KMS-11 (cell line): ENCODE data around the gene TNK2.

Experiments
- H2AFZ ChIP-seq: fragments of 200-600 bp; sonication (generic); 2 replicates; pipeline ENCODE4 v1.6.1; 2016; ENCODE audit warnings: antibody characterized with exemption, mixed run types, low read depth
- H3K27ac ChIP-seq: fragments of 200-600 bp; sonication (generic); 2 replicates; pipeline ENCODE4 v1.6.1; 2016; ENCODE audit warnings: mild to moderate bottlenecking, mixed run types
- H3K27me3 ChIP-seq: fragments of 200-600 bp; sonication (generic); 2 replicates; pipeline ENCODE4 v1.6.1; 2017; ENCODE audit warnings: mild to moderate bottlenecking, low read depth, mixed run types, moderate library complexity; ENCODE audit not compliant: insufficient read depth
- H3K36me3 ChIP-seq: fragments of 200-600 bp; sonication (generic); 2 replicates; pipeline ENCODE4 v1.6.1; 2017; ENCODE audit warnings: mild to moderate bottlenecking, mixed run types; ENCODE audit not compliant: insufficient read depth
- H3K4me1 ChIP-seq: fragments of 200-600 bp; sonication (generic); 2 replicates; pipeline ENCODE4 v1.6.1; 2016; ENCODE audit warnings: mild to moderate bottlenecking, low read depth, mixed run types; ENCODE audit not compliant: poor library complexity, severe bottlenecking
- H3K4me2 ChIP-seq: fragments of 200-600 bp; sonication (generic); 2 replicates; pipeline ENCODE4 v1.7.0; 2016; ENCODE audit warnings: mild to moderate bottlenecking, mixed run types
- H3K4me3 ChIP-seq: fragments of 200-600 bp; sonication (generic); IDR thresholded peaks from 2 replicates; pipeline ENCODE4 v1.6.1; 2017; ENCODE audit warnings: low read depth, low read length, mixed read lengths; ENCODE audit not compliant: insufficient read depth
- H3K79me2 ChIP-seq: fragments of 200-600 bp; sonication (generic); 2 replicates; pipeline ENCODE4 v1.6.1; 2016; ENCODE audit warnings: low read depth, mixed run types; ENCODE audit not compliant: insufficient read depth
- H3K9ac ChIP-seq: fragments of 200-600 bp; sonication (generic); 2 replicates; pipeline ENCODE4 v1.6.1; 2016; ENCODE audit warnings: mild to moderate bottlenecking, mixed run types
- H4K20me1 ChIP-seq: fragments of 200-600 bp; sonication (generic); 2 replicates; pipeline ENCODE4 v1.6.1; 2016; ENCODE audit warnings: mild to moderate bottlenecking, mixed run types; ENCODE audit not compliant: insufficient read depth
- TF ChIP-seq, protein P1 (sequence below): fragments of 200-600 bp; sonication (generic); conservative IDR thresholded peaks from 2 replicates; pipeline ENCODE4 v1.6.1; 2017; ENCODE audit warnings: low read depth, mild to moderate bottlenecking, antibody characterized with exemption, low read length, moderate library complexity, mixed read lengths

The TNK2 gene

DNA sequence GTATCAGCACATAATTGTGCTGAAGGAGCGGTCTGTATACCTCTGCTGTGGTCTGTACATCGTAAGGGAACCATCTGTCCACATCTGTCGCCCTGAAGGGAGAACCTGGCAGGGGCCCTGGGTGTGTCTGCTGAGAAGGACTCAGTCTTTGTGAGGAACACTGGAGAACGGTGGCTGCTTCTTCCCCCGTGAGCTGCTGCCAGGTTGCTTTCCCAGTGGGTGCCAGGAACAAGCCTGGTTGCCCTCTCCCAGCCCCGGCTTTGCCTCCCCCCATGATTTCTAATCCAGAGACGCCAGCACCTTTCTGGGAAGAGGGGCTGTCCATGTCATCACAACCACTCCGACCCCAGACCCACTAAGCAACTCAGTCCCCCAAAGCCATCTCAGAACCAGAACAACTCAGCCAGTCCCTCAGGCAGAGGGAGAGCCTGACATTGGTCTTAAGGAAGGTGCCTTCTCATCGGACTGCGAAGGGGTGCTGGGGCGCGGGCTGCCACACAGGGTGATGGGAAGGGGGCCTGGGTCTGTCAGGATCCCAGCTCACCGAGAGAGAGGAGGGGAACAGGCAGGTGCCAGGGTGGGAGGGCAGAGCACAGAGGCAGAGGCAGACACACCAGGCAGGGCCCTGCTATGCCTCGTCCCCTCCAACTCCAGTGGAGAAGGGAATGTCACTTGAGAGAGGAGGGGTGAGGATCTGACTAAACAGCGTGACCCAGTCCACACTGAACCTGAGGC, 8.5 kb downstream of the TNK2 start:
- no peak overlapping the region for H3K4me3 ChIP-seq
- H3K4me1 ChIP-seq, result peaks cover 22% of the 10 kb centered on the region
- no peak overlapping the region for H2AFZ ChIP-seq
- H3K79me2 ChIP-seq, result peaks cover 7% of the 10 kb centered on the region; the same call in 1 of the 2 replicates
- no peak overlapping the region for H3K4me2 ChIP-seq
- no peaks in the 10 kb centered on the region for H3K36me3 ChIP-seq
- H3K27ac ChIP-seq, result no peak overlapping the region
- H3K9ac ChIP-seq, result no peak overlapping the region
- H4K20me1 ChIP-seq, result no peaks in the 10 kb centered on the region
- H3K27me3 ChIP-seq, result no peaks in the 10 kb centered on the region
- TF ChIP-seq, protein P1, sequence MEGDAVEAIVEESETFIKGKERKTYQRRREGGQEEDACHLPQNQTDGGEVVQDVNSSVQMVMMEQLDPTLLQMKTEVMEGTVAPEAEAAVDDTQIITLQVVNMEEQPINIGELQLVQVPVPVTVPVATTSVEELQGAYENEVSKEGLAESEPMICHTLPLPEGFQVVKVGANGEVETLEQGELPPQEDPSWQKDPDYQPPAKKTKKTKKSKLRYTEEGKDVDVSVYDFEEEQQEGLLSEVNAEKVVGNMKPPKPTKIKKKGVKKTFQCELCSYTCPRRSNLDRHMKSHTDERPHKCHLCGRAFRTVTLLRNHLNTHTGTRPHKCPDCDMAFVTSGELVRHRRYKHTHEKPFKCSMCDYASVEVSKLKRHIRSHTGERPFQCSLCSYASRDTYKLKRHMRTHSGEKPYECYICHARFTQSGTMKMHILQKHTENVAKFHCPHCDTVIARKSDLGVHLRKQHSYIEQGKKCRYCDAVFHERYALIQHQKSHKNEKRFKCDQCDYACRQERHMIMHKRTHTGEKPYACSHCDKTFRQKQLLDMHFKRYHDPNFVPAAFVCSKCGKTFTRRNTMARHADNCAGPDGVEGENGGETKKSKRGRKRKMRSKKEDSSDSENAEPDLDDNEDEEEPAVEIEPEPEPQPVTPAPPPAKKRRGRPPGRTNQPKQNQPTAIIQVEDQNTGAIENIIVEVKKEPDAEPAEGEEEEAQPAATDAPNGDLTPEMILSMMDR, result no peak

DNA sequence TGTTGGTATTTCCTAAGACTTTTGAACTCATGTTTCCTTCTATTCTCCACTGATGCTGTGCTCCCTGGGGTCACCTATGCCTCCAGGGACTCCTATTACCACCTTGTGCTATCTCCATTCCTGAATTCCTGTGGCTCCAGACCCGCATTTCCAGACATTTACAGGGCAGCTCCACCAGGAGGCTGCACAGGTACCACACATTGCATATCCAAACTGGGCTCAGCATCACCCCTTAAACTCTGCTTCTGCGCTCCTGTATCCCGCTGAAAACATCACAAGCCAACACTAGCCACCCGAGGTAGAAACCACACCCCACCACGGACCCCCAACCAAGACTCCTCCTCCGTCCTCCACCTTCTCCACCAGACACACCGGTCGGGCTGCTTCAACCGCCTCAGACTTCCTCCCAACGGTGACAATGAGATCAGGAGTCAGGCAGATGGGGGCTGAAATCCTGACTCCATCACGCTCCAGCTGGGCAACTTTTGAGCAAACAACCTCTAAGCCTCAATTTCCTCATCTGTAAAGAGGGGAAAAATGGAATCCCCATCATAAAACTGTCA, 10.4 kb downstream of the TNK2 start:
- Histone ChIP-seq H2AFZ (no peak overlapping the region), H3K27me3 (no peaks in the 10 kb centered on the region), H3K4me3 (no peak overlapping the region), H3K79me2 (no peaks in the 10 kb centered on the region), H3K36me3 (no peaks in the 10 kb centered on the region), H3K27ac (no peak overlapping the region), H4K20me1 (no peaks in the 10 kb centered on the region), H3K4me2 (no peak overlapping the region), H3K9ac (no peak overlapping the region), H3K4me1 (peaks cover 8% of the 10 kb centered on the region)
- TF ChIP-seq, protein P1, result no peak

DNA sequence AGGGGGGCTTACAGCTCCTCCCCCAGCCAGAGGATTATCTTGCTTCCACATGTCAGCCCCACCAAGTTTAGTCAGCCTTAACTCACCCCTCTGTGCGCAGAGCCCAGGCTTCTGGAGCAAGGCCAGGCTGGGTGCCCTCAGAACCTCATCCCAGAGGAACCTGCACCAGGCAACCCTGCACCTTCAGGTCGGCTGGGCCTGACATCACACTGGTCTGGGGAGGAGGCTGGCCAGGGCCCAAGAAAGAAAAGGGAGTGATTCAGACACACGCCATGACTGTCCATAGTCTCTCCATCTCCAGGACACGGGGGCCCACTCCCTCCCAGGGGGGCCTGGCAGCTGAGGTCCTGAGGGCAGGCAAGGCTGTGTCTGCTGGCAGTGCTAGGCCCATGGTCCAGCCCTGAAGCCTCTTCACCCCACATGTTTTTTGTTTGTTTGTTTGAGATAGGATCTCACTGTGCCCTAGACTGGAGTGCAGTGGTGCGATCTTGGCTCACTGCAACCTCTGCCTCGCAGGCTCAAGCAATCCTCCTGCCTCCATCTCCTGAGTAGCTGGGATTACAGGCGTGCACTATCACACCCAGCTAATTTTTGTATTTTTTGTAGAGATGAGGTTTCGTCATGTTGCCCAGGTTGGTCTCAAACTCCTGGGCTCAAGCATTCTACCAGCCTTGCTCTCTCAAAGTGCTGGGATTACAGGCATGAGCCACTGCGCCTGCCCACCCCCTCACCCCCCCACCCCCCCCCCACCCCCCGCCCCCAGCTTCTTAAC, 11.1 kb downstream of the TNK2 start:
- no peak overlapping the region for H3K9ac ChIP-seq
- H3K36me3 ChIP-seq, result no peaks in the 10 kb centered on the region
- H2AFZ ChIP-seq, result no peak overlapping the region
- no peaks in the 10 kb centered on the region for H3K79me2 ChIP-seq
- H3K27me3 ChIP-seq, result no peaks in the 10 kb centered on the region
- no peak overlapping the region for H3K27ac ChIP-seq
- no peak overlapping the region for H3K4me3 ChIP-seq
- peak overlapping the region; percentile 76; the same call in 1 of the 2 replicates for H3K4me2 ChIP-seq
- H3K4me1 ChIP-seq, result peaks cover 8% of the 10 kb centered on the region
- TF ChIP-seq, protein P1, result no peak
- no peaks in the 10 kb centered on the region for H4K20me1 ChIP-seq

DNA sequence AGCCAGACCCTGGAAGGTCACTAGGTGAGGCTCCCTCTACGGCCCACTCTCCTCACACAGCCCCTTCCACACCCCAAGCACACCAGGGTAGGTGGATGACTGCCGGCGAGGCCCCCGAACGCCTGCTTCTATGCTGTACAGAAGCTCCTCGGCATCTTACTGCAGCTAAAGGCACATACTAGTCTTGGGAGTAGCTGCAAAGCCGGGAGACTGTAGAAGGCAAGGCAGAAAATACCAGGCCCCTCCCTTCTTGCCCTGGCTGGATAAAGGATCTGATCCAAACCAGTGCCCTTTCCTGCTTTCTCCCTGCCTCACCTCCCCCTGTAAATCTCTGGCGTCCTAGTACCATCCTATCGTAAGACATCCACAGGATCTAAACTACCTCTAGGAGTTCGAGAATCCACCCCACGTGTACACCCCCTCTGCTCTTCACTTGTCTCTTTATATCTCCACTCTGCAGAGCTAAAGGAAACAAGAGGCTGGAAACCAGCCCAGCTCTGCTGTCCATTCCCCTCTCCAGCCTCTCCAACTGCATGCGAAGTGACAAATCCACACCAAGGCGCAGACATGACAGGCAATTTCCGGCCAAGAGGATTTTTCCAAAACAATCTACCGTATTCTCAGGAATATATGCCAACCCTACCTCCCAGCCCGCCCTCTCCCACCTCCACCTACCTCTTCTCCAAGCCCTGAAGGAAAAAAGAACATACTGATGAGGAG, 11.8 kb downstream of the TNK2 start:
- Histone ChIP-seq H3K27ac (peak overlapping the region; percentile 51; the same call in 1 of the 2 replicates), H3K4me2 (peak overlapping the region; percentile 76), H3K27me3 (no peaks in the 10 kb centered on the region), H3K79me2 (no peaks in the 10 kb centered on the region), H3K9ac (peak overlapping the region; percentile 72; the same call in 1 of the 2 replicates), H3K4me1 (peaks cover 8% of the 10 kb centered on the region), H2AFZ (peak overlapping the region; percentile 82), H3K4me3 (no peak overlapping the region), H3K36me3 (no peaks in the 10 kb centered on the region), H4K20me1 (no peaks in the 10 kb centered on the region)
- TF ChIP-seq, protein P1, result no peak
